GM12878 (cell line): ENCODE results near the gene C19orf38. TPM values are rescaled to one million over a fixed set of nuclear protein-coding genes. Genes with fewer than 3 reads are reported as not detected.

Experiments used
- ATAC-seq: fragments of 200-7000 bp; cut with Tn5 transposase; 3 replicates; pipeline ENCODE4 v1.9.1; 2020; ENCODE audit warnings: mild to moderate bottlenecking, moderate library complexity
- BruUV-seq: library from RNA; stranded (reverse); fragments of 400-500 nt; replicated peaks from 2 replicates; lab custom pipeline; 2021; lab: Mats Ljungman, UMichigan
- CTCF ChIA-PET: fragments of 300-600 bp; sonication (Branson Sonifier 250); formaldehyde crosslinking; extraction: SDS; loops from one replicate; lab custom pipeline; 2021; ENCODE audit warnings: inconsistent platforms; lab: Yijun Ruan, JAX
- POLR2A ChIA-PET: fragments of 350-600 bp; formaldehyde crosslinking; extraction: SDS; loops from one replicate; lab custom pipeline; 2021; ENCODE audit warnings: inconsistent platforms; lab: Charles Lee
- RAD21 ChIA-PET: fragments of 300-600 bp; sonication (Branson Sonifier 250); formaldehyde crosslinking; loops from one replicate; lab custom pipeline; 2023; ENCODE audit warnings: antibody characterized with exemption; ENCODE audit not compliant: unreplicated experiment; lab: Charles Lee
- SMC1A ChIA-PET: fragments of 300-600 bp; sonication (Branson Sonifier 250); formaldehyde crosslinking; loops from one replicate; lab custom pipeline; 2023; ENCODE audit not compliant: unreplicated experiment, uncharacterized antibody; lab: Charles Lee
- DNase-seq: peaks from one replicate; pipeline ENCODE4 v3.0.0-alpha.2; 2011; ENCODE audit warnings: low read depth, low spot score
- FAIRE-seq: peaks from 3 replicates; lab custom pipeline; 2011; peaks lifted over from hg19 to GRCh38; lab: Jason Lieb, UNC
- H2AFZ ChIP-seq: 2 replicates; pipeline ENCODE4 v1.6.0; 2011; ENCODE audit warnings: low read depth, low read length, control low read depth; ENCODE audit not compliant: control insufficient read depth
- H3K27ac ChIP-seq: 2 replicates; pipeline ENCODE4 v1.5.1; 2011; ENCODE audit warnings: control low read depth; ENCODE audit not compliant: control insufficient read depth, insufficient read depth
- H3K27me3 ChIP-seq, 2 experiments: replicated peaks in 1 of 2; 2 replicates each; pipeline versions ENCODE4 v1.6.0 to v1.6.1; 2011; ENCODE audit warnings: low read length in 1 of 2; ENCODE audit not compliant: control insufficient read depth in 2 of 2, insufficient read depth in 2 of 2
- H3K36me3 ChIP-seq, 2 experiments: 2 replicates each; pipeline ENCODE4 v1.5.1; 2011; ENCODE audit warnings: low read length in 1 of 2; ENCODE audit not compliant: control insufficient read depth in 2 of 2, insufficient read depth in 2 of 2
- H3K4me1 ChIP-seq: 2 replicates; pipeline ENCODE4 v1.6.1; 2011; ENCODE audit warnings: mild to moderate bottlenecking, low read length, moderate library complexity, mixed read lengths; ENCODE audit not compliant: control insufficient read depth, insufficient read depth
- H3K4me2 ChIP-seq: 2 replicates; pipeline ENCODE4 v1.6.0; 2011; ENCODE audit warnings: control low read depth; ENCODE audit not compliant: control insufficient read depth, insufficient read depth
- H3K4me3 ChIP-seq: fragments of 200-600 bp; sonication (generic); 2 replicates; pipeline ENCODE4 v1.5.1; 2016
- H3K79me2 ChIP-seq: 2 replicates; pipeline ENCODE4 v1.6.0; 2011; ENCODE audit warnings: low read length; ENCODE audit not compliant: control insufficient read depth, insufficient read depth
- H3K9ac ChIP-seq: 2 replicates; pipeline ENCODE4 v1.8.0; 2011; ENCODE audit warnings: low read length, control low read depth, mixed read lengths; ENCODE audit not compliant: control insufficient read depth, insufficient read depth
- H3K9me3 ChIP-seq: replicated peaks from 3 replicates; pipeline ENCODE4 v1.5.1; 2011; ENCODE audit warnings: mild to moderate bottlenecking, low read length; ENCODE audit not compliant: control insufficient read depth, insufficient read depth
- H4K20me1 ChIP-seq: 2 replicates; pipeline ENCODE4 v1.6.0; 2011; ENCODE audit not compliant: control insufficient read depth, insufficient read depth
- CBX3 ChIP-seq: fragments of 200-600 bp; sonication (generic); IDR thresholded peaks from 2 replicates; pipeline ENCODE4 v1.6.1; 2016; ENCODE audit warnings: low read depth, borderline replicate concordance
- CBX5 ChIP-seq: sonication (generic); IDR thresholded peaks from 2 replicates; pipeline ENCODE4 v1.6.1; 2016; ENCODE audit warnings: low read depth, moderate library complexity, mild to moderate bottlenecking, inconsistent platforms
- CEBPB ChIP-seq, 2 experiments: fragments of 150-350 bp in 1 of 2; IDR thresholded peaks; 2 replicates each; pipeline ENCODE4 v1.6.1; 2012 to 2014; ENCODE audit warnings: low read depth in 2 of 2, low read length in 2 of 2, borderline replicate concordance in 1 of 2, inconsistent platforms in 1 of 2
- JUNB ChIP-seq: IDR thresholded peaks from 2 replicates; pipeline ENCODE4 v1.6.1; 2016; ENCODE audit warnings: antibody characterized with exemption, mild to moderate bottlenecking
- MEF2A ChIP-seq: IDR thresholded peaks from 2 replicates; pipeline ENCODE4 v1.6.1; 2011; ENCODE audit warnings: low read depth, mild to moderate bottlenecking, low read length, moderate library complexity; ENCODE audit not compliant: insufficient read depth
- NBN ChIP-seq: fragments of 450-650 bp; IDR thresholded peaks from 2 replicates; pipeline ENCODE4 v1.6.1; 2016
- SREBF2 ChIP-seq: IDR thresholded peaks from 2 replicates; pipeline ENCODE4 v1.6.1; 2012; ENCODE audit warnings: mild to moderate bottlenecking, low read length
- SRF ChIP-seq, 2 experiments: IDR thresholded peaks; 2 replicates each; pipeline ENCODE4 v1.6.1; 2011; ENCODE audit warnings: low read depth in 2 of 2, low read length in 2 of 2, mild to moderate bottlenecking in 1 of 2, moderate library complexity in 1 of 2
- WGBS: methylation state at CpG from one replicate; pipeline ENCODE4 v1.1.6; 2016; ENCODE audit warnings: low lambda C conversion rate; ENCODE audit not compliant: insufficient replicate concordance, insufficient coverage; ENCODE audit errors: missing lambda C conversion rate; 5-methylcytosine and 5-hydroxymethylcytosine counted together
- in situ Hi-C: fragments of 300-500 bp; cut with MboI; formaldehyde crosslinking; loops from 9 replicates; pipeline ENCODE4 v1.14.3; 2018; ENCODE audit warnings: mixed read lengths
- intact Hi-C: fragments of 100-400 bp; cut with micrococcal nuclease; formaldehyde crosslinking; loops from one replicate; pipeline ENCODE4 v1.14.2; 2022; ENCODE audit not compliant: unreplicated experiment
- polyA plus RNA-seq, 11 experiments: library from polyadenylated mRNA; depleted of rRNA in 4 of 11; unstranded in 6 of 11; stranded (reverse) in 5 of 11; fragments of >200 nt; fragmentation: Nextera tagmentation in 4 of 11; fragmentation: Illumina TruSeq in 1 of 11; extraction: Ambion mirVana in 4 of 11; extraction: Trizol in 1 of 11; gene quantifications; 1 replicate in 1 of 11; 2 replicates in 10 of 11; pipeline versions ENCODE4 v1.2.1 to v1.2.3, GENCODE V29; 2011 to 2016; ENCODE audit warnings: inconsistent platforms in 2 of 11, missing spikeins in 2 of 11, low read depth in 1 of 11
- total RNA-seq, 4 experiments: library from RNA; depleted of rRNA in 3 of 4; stranded (reverse); fragments of >200 nt in 3 of 4; fragmentation: Illumina TruSeq in 1 of 4; extraction: Trizol in 1 of 4; gene quantifications; 2 replicates each; pipeline versions ENCODE4 v1.2.1 to v1.2.3, GENCODE V29; 2013 to 2021
- TF ChIP-seq, protein P1 (sequence below): fragments of 450-650 bp; conservative IDR thresholded peaks from 2 replicates; pipeline ENCODE4 v1.6.1; 2017; ENCODE audit warnings: mild to moderate bottlenecking, moderate library complexity

The C19orf38 gene
- total and polyA plus RNA-seq, 10 of the 15 experiments (the other 5 are each of a cell fraction or from before 2014, with no cell fraction given), result 2.6 to 7.5 (median 5.0) TPM

DNA sequence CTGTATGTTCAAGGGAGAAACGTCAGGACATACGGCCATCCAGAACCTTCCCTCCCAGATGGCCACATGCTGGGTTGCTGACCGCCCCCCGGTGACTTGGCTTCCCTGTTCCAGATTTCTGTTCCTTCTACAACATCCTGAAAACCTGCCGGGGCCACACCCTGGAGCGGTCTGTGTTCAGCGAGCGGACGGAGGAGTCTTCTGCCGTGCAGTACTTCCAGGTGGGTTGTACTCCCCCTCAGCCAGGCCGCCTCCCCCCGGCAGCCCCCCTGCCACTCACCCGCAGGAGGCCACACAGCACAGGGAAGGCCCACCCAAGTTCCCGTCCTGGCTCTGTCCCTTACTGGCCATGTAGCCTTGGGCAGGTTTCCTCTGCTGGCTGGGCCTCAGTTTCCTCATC is 59.7 kb downstream of the C19orf38 start:
- DNase-seq (no peak), ATAC-seq (no peak), FAIRE-seq (no peak)
- TF ChIP-seq SREBF2, result no peak
- TF ChIP-seq MEF2A, result no peak
- no peak for TF ChIP-seq CEBPB (IDR thresholded peaks at IDR 0.05; ENCODE audit: borderline replicate concordance in 1 of 2, low read depth in 2 of 2, low read length in 2 of 2)
- TF ChIP-seq SRF (IDR thresholded peaks at IDR 0.05; ENCODE audit: low read depth in 2 of 2, low read length in 2 of 2), result no peak
- TF ChIP-seq, protein P1, sequence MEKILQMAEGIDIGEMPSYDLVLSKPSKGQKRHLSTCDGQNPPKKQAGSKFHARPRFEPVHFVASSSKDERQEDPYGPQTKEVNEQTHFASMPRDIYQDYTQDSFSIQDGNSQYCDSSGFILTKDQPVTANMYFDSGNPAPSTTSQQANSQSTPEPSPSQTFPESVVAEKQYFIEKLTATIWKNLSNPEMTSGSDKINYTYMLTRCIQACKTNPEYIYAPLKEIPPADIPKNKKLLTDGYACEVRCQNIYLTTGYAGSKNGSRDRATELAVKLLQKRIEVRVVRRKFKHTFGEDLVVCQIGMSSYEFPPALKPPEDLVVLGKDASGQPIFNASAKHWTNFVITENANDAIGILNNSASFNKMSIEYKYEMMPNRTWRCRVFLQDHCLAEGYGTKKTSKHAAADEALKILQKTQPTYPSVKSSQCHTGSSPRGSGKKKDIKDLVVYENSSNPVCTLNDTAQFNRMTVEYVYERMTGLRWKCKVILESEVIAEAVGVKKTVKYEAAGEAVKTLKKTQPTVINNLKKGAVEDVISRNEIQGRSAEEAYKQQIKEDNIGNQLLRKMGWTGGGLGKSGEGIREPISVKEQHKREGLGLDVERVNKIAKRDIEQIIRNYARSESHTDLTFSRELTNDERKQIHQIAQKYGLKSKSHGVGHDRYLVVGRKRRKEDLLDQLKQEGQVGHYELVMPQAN, result no peak
- no peak for TF ChIP-seq NBN
- no peak for TF ChIP-seq CBX5
- no peak for TF ChIP-seq CBX3
- no peak for TF ChIP-seq JUNB
- Histone ChIP-seq H4K20me1 (no peaks in the 10 kb centered on the region), H3K27ac (no peak overlapping the region), H3K79me2 (peaks cover 2% of the 10 kb centered on the region; the same call in 1 of the 2 replicates), H3K27me3 (no peaks in the 10 kb centered on the region), H3K4me3 (no peak overlapping the region), H3K9ac (no peak overlapping the region), H3K9me3 (no peaks in the 10 kb centered on the region), H3K36me3 (peaks cover 15 to 40% of the 10 kb centered on the region in 2 experiments; a peak in 3 of 4 replicates), H2AFZ (no peak overlapping the region), H3K4me1 (no peaks in the 10 kb centered on the region), H3K4me2 (no peak overlapping the region)
- SMC1A ChIA-PET, result no interaction called here
- RAD21 ChIA-PET, result no interaction called here
- CTCF ChIA-PET, result no interaction called here
- in situ Hi-C loops, result no loop called here
- BruUV-seq, result no TSS peak
- intact Hi-C loops, result no loop called here
- POLR2A ChIA-PET, result interaction anchor here (0.6 kb wide), 1 partner anchor 381 kb away, joined by 7 read pairs; no protein-coding TSS in a partner anchor
- WGBS, result 96% methylated on average over 14 of the region's 14 CpGs
